GM12864 (cell line): ENCODE measurements around the gene SUMF1.
"Not testable (repeated sequence)": the region's sequence is repeated elsewhere in the genome, so short reads cannot be mapped to it uniquely, and the experiment has no call there.

Experiments used
- DNase-seq: peaks from one replicate; pipeline ENCODE4 v3.0.0-alpha.2; 2011; ENCODE audit warnings: low read depth
- H3K4me3 ChIP-seq: 2 replicates; pipeline ENCODE4 v1.5.1; 2011; ENCODE audit warnings: mild to moderate bottlenecking, low read depth, low read length, control low read depth
- TF ChIP-seq, protein P1 (sequence below): IDR thresholded peaks from 2 replicates; pipeline ENCODE4 v1.5.1; 2011; ENCODE audit warnings: low read depth, mild to moderate bottlenecking, moderate library complexity, low read length, control low read depth, inconsistent platforms; ENCODE audit errors: missing control alignments

The SUMF1 gene

DNA sequence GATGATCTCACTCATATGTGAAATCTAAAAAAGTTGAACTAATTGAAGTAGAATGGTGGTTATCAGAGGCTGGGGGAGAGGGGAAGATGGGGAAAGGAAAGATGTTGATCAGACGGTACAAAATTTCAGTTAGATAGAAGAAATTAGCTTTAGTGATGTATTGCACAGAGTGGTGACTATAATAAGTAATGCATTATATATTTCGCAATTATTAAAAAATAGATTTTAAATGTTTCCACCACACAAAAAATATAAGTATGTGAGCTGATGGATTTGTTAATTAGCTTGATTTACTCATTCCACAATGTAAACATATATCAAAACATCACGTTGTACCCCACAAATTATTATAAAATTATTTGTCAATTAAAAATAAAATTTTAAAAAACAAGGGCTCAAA is 8.1 kb downstream of the SUMF1 start:
- no peak for DNase-seq
- TF ChIP-seq, protein P1, sequence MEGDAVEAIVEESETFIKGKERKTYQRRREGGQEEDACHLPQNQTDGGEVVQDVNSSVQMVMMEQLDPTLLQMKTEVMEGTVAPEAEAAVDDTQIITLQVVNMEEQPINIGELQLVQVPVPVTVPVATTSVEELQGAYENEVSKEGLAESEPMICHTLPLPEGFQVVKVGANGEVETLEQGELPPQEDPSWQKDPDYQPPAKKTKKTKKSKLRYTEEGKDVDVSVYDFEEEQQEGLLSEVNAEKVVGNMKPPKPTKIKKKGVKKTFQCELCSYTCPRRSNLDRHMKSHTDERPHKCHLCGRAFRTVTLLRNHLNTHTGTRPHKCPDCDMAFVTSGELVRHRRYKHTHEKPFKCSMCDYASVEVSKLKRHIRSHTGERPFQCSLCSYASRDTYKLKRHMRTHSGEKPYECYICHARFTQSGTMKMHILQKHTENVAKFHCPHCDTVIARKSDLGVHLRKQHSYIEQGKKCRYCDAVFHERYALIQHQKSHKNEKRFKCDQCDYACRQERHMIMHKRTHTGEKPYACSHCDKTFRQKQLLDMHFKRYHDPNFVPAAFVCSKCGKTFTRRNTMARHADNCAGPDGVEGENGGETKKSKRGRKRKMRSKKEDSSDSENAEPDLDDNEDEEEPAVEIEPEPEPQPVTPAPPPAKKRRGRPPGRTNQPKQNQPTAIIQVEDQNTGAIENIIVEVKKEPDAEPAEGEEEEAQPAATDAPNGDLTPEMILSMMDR, result no peak
- H3K4me3 ChIP-seq, result no peak overlapping the region

DNA sequence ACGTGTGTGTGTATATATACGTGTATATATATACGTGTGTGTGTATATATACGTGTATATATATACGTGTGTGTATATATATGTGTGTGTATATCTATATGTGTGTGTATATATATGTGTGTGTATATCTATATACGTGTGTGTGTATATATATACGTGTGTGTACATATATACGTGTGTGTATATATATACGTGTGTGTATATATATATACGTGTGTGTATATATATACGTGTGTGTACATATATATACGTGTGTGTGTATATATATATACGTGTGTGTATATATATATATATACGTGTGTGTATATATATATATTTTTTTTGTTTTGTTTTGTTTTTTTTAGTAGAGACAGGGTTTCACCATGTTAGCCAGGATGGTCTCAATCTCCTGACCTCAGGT is 10.3 kb downstream of the SUMF1 start:
- not testable (repeated sequence) for H3K4me3 ChIP-seq, DNase-seq

DNA sequence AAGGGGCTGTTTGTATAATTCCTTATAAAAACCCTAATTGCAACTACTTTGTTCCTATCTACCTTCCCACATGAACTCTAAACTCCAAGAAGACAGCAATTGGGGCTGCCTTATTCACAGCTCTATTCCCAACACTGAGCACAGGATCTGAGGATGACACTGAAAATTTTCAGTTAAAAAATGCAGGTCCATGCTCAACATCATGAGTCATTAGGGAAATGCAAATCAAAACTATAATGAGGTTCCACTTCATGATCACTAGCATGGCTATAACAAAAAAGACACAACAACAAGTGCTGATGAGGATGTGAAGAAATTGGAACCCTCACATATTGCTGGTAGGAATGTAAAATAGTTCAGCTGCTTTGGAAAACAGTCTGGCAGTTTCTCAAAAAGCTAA is 12.9 kb downstream of the SUMF1 start:
- TF ChIP-seq, protein P1, result no peak
- no peak for DNase-seq
- no peak overlapping the region for H3K4me3 ChIP-seq

DNA sequence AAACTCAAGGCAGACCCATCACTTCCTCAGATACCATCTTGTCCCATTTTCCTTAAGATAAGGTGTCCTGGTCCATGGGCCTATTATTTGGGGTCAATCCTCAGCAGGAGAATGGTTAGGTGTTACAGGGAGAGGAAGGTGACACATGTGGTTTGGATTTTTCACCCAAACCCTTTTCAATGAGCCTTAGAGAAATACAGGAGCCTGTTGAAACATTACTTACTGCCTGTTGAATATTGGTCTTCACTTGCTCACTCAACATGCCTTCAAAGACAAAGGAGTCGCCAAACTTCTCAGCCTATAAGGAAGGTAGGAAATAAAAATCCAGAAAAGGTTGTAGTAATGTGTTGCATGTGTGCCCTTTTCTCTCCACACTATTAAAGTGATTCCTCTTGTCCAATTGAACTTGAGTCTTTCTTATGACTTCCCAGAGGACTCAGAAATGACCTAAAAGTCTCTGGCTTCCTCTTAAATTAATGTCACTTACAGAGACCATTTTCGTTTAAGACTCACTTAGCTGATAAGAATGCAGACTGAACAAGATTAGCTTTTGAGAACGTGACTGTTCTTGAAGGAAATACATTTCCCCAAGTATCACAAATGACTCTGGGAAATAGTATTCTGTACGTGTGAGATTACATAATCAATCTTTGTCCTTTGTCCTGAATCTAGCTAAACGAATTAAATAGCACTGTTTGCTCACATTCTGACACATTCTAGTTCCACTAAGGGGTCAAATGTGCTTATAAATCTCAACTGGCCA is 17.8 kb downstream of the SUMF1 start:
- TF ChIP-seq, protein P1, result no peak
- no peak for DNase-seq
- no peak overlapping the region for H3K4me3 ChIP-seq

DNA sequence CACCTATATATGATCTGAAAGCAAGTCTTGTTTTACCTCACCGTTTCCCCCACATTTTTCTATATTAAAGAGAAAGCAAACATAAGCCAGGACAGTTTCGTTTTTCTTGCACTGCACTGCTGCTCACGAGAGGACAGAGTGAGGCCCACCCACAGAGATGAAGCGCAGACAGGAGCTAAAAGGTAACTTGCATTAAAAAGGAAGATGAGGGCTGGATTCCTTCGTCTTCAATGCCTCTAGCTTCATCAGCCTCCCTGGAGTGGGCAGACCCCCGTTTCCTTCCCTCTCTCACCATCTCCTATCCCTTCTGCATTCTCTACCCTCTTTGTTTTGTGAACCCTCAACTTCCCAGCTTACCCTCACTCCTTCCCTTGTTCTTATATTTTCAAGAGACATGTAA is 18.9 kb downstream of the SUMF1 start:
- TF ChIP-seq, protein P1, result no peak
- H3K4me3 ChIP-seq, result no peak overlapping the region
- no peak for DNase-seq

DNA sequence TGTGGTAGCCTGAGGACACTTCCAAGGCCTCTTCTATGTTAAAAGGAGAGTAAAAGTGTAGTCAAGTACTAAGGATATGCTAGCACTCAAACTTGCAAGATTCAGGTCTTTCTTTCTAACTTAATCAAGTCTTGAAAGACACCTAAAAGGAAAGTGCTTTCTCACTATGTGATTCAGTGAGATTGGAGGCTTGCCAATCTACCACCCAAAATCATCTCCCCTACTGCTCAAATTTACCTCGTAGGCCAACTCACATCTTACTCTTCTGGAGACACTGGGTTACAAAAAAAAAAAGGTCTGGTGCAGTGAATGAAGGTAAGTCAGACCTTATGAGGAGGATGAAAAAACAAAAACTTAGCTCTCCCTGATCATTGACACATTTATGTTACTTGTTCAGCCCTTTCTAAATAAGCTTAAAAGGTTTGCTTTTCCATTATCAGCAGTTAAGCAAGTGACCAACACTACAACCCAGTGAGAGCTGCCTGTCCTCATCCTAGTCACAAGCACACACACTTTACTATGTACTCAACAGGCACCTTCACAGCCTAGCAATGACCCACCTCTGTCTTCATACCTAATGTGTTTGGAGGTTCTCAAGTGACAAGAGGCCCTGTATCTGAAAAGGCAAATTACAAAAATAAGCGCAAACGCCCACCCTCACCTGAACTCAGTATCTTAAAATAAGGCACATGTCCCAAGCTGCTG is 19.6 kb downstream of the SUMF1 start:
- DNase-seq, result no peak
- TF ChIP-seq, protein P1, result no peak
- no peak overlapping the region for H3K4me3 ChIP-seq

DNA sequence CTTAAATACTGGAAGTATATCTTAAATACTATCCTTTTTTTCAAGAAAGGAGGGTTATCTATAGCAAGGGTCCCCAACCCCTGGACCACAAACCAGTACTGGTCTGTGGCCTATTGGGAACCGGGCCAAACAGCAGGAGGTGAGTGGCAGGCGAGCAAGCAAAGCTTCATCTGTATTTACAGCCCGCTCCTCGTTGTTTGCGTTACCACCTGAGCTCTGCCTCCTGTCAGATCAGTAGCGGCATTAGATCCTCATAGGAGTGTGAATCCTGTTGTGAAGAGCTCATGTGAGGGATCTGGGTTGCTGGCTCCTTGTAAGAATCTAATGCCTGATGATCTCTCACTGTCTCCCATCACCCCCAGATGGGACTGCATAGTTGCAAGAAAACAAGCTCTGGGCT is 26.1 kb downstream of the SUMF1 start:
- DNase-seq, result no peak
- TF ChIP-seq, protein P1, result no peak
- no peak overlapping the region for H3K4me3 ChIP-seq
